ENCODE data around the gene ST6GALNAC1.
"Not testable (repeated sequence)": the region's sequence is repeated elsewhere in the genome, so short reads cannot be mapped to it uniquely, and the experiment has no call there.

ST6GALNAC1 gene

GRCh38 chr17:76614064-76614759, 29.3 kb downstream of the ST6GALNAC1 start:
- H3K4me1 ChIP-seq (ENCODE audit: control insufficient read depth, insufficient read depth, low read length); H3K9me3 ChIP-seq (ENCODE audit: control insufficient read depth, low read length); H3K27me3 ChIP-seq (ENCODE audit: control insufficient read depth, insufficient read depth, low read length, poor library complexity, severe bottlenecking); H3K36me3 ChIP-seq (ENCODE audit: control insufficient read depth, insufficient read depth, low read length); H3K4me3 ChIP-seq (ENCODE audit: insufficient read depth, low read depth, low read length); H3K27ac ChIP-seq (ENCODE audit: insufficient read depth, low read depth, low read length, poor library complexity, severe bottlenecking): not testable (repeated sequence)
- WGBS, 2 experiments = 84 to 92% methylated on average over 13 of the region's 13 CpGs

GRCh38 chr17:76612977-76613851, 30.3 kb downstream of the ST6GALNAC1 start:
- WGBS, 2 experiments = 56 to 60% methylated on average over 17 of the region's 17 CpGs
- Histone ChIP-seq H3K4me1 (ENCODE audit: control insufficient read depth, insufficient read depth, low read length) (peaks cover 3% of the 10 kb centered on the region), H3K9me3 (ENCODE audit: control insufficient read depth, low read length) (no peaks in the 10 kb centered on the region), H3K27me3 (ENCODE audit: control insufficient read depth, insufficient read depth, low read length, poor library complexity, severe bottlenecking) (no peaks in the 10 kb centered on the region), H3K36me3 (ENCODE audit: control insufficient read depth, insufficient read depth, low read length) (no peaks in the 10 kb centered on the region), H3K27ac (ENCODE audit: insufficient read depth, low read depth, low read length, poor library complexity, severe bottlenecking) (no peak overlapping the region), H3K4me3 (ENCODE audit: insufficient read depth, low read depth, low read length) (no peak overlapping the region)

- no peak overlapping the region for H3K27ac ChIP-seq (ENCODE audit: insufficient read depth, low read depth, low read length, poor library complexity, severe bottlenecking)
- H3K9me3 ChIP-seq (ENCODE audit: control insufficient read depth, low read length) = no peaks in the 10 kb centered on the region
- no peaks in the 10 kb centered on the region for H3K27me3 ChIP-seq (ENCODE audit: control insufficient read depth, insufficient read depth, low read length, poor library complexity, severe bottlenecking)
- no peak overlapping the region for H3K4me3 ChIP-seq (ENCODE audit: insufficient read depth, low read depth, low read length)
- no peaks in the 10 kb centered on the region for H3K36me3 ChIP-seq (ENCODE audit: control insufficient read depth, insufficient read depth, low read length)
- H3K4me1 ChIP-seq (ENCODE audit: control insufficient read depth, insufficient read depth, low read length) = peaks cover 3% of the 10 kb centered on the region
- 87 to 98% methylated on average over 4 of the region's 4 CpGs for WGBS, 2 experiments
Observed at GRCh38 chr17:76612465-76612864, 31.1 kb downstream of the ST6GALNAC1 start.

- 92 to 95% methylated on average over 4 of the region's 4 CpGs for WGBS, 2 experiments
- H3K27ac ChIP-seq (ENCODE audit: insufficient read depth, low read depth, low read length, poor library complexity, severe bottlenecking) = peak overlapping the region; percentile 41
- H3K9me3 ChIP-seq (ENCODE audit: control insufficient read depth, low read length) = no peaks in the 10 kb centered on the region
- H3K4me1 ChIP-seq (ENCODE audit: control insufficient read depth, insufficient read depth, low read length) = peaks cover 3% of the 10 kb centered on the region
- H3K27me3 ChIP-seq (ENCODE audit: control insufficient read depth, insufficient read depth, low read length, poor library complexity, severe bottlenecking) = no peaks in the 10 kb centered on the region
- H3K4me3 ChIP-seq (ENCODE audit: insufficient read depth, low read depth, low read length) = no peak overlapping the region
- H3K36me3 ChIP-seq (ENCODE audit: control insufficient read depth, insufficient read depth, low read length) = no peaks in the 10 kb centered on the region
Observed at GRCh38 chr17:76611758-76612157, 31.8 kb downstream of the ST6GALNAC1 start.

GRCh38 chr17:76611080-76611749, 32.3 kb downstream of the ST6GALNAC1 start:
- H3K36me3 ChIP-seq (ENCODE audit: control insufficient read depth, insufficient read depth, low read length); H3K9me3 ChIP-seq (ENCODE audit: control insufficient read depth, low read length); H3K4me3 ChIP-seq (ENCODE audit: insufficient read depth, low read depth, low read length); H3K4me1 ChIP-seq (ENCODE audit: control insufficient read depth, insufficient read depth, low read length); H3K27me3 ChIP-seq (ENCODE audit: control insufficient read depth, insufficient read depth, low read length, poor library complexity, severe bottlenecking): not testable (repeated sequence)
- WGBS, 2 experiments = 52 to 61% methylated on average over 11 of the region's 13 CpGs
- H3K27ac ChIP-seq (ENCODE audit: insufficient read depth, low read depth, low read length, poor library complexity, severe bottlenecking) = peak overlapping the region; percentile 41

- H3K4me3 ChIP-seq (ENCODE audit: insufficient read depth, low read depth, low read length); H3K36me3 ChIP-seq (ENCODE audit: control insufficient read depth, insufficient read depth, low read length); H3K9me3 ChIP-seq (ENCODE audit: control insufficient read depth, low read length); H3K27ac ChIP-seq (ENCODE audit: insufficient read depth, low read depth, low read length, poor library complexity, severe bottlenecking); H3K27me3 ChIP-seq (ENCODE audit: control insufficient read depth, insufficient read depth, low read length, poor library complexity, severe bottlenecking); H3K4me1 ChIP-seq (ENCODE audit: control insufficient read depth, insufficient read depth, low read length): not testable (repeated sequence)
- 87 to 91% methylated on average over 1 of the region's 1 CpG for WGBS, 2 experiments
Observed at GRCh38 chr17:76606685-76607084, 36.9 kb downstream of the ST6GALNAC1 start.

GRCh38 chr17:76601065-76601464, 42.5 kb downstream of the ST6GALNAC1 start:
- Histone ChIP-seq H3K4me3 (ENCODE audit: insufficient read depth, low read depth, low read length) (no peak overlapping the region), H3K27me3 (ENCODE audit: control insufficient read depth, insufficient read depth, low read length, poor library complexity, severe bottlenecking) (no peaks in the 10 kb centered on the region), H3K4me1 (ENCODE audit: control insufficient read depth, insufficient read depth, low read length) (peaks cover 3% of the 10 kb centered on the region), H3K9me3 (ENCODE audit: control insufficient read depth, low read length) (no peaks in the 10 kb centered on the region), H3K36me3 (ENCODE audit: control insufficient read depth, insufficient read depth, low read length) (no peaks in the 10 kb centered on the region), H3K27ac (ENCODE audit: insufficient read depth, low read depth, low read length, poor library complexity, severe bottlenecking) (no peak overlapping the region)
- 90 to 94% methylated on average over 8 of the region's 8 CpGs for WGBS, 2 experiments

GRCh38 chr17:76599694-76600460, 43.7 kb downstream of the ST6GALNAC1 start:
- Histone ChIP-seq H3K4me3 (ENCODE audit: insufficient read depth, low read depth, low read length) (no peak overlapping the region), H3K27ac (ENCODE audit: insufficient read depth, low read depth, low read length, poor library complexity, severe bottlenecking) (no peak overlapping the region), H3K4me1 (ENCODE audit: control insufficient read depth, insufficient read depth, low read length) (peaks cover 2% of the 10 kb centered on the region), H3K27me3 (ENCODE audit: control insufficient read depth, insufficient read depth, low read length, poor library complexity, severe bottlenecking) (no peaks in the 10 kb centered on the region), H3K9me3 (ENCODE audit: control insufficient read depth, low read length) (no peaks in the 10 kb centered on the region), H3K36me3 (ENCODE audit: control insufficient read depth, insufficient read depth, low read length) (no peaks in the 10 kb centered on the region)
- 93 to 96% methylated on average over 17 of the region's 17 CpGs for WGBS, 2 experiments

GRCh38 chr17:76598004-76598439, 45.5 kb downstream of the ST6GALNAC1 start:
- no peaks in the 10 kb centered on the region for H3K4me1 ChIP-seq (ENCODE audit: control insufficient read depth, insufficient read depth, low read length)
- 81 to 86% methylated on average over 2 of the region's 2 CpGs for WGBS, 2 experiments
- H3K27ac ChIP-seq (ENCODE audit: insufficient read depth, low read depth, low read length, poor library complexity, severe bottlenecking) = no peak overlapping the region
- no peak overlapping the region for H3K4me3 ChIP-seq (ENCODE audit: insufficient read depth, low read depth, low read length)
- no peaks in the 10 kb centered on the region for H3K36me3 ChIP-seq (ENCODE audit: control insufficient read depth, insufficient read depth, low read length)
- H3K9me3 ChIP-seq (ENCODE audit: control insufficient read depth, low read length) = no peaks in the 10 kb centered on the region
- no peaks in the 10 kb centered on the region for H3K27me3 ChIP-seq (ENCODE audit: control insufficient read depth, insufficient read depth, low read length, poor library complexity, severe bottlenecking)

Measured in ectodermal cell (in vitro differentiated cells).